GM10847 (cell line): ENCODE results near the gene ATG101.

Experiments
- POLR2A ChIP-seq: IDR thresholded peaks from 2 replicates; pipeline ENCODE4 v1.6.1; 2011; ENCODE audit not compliant: insufficient read length; ENCODE audit errors: extremely low read depth

ATG101 gene

DNA sequence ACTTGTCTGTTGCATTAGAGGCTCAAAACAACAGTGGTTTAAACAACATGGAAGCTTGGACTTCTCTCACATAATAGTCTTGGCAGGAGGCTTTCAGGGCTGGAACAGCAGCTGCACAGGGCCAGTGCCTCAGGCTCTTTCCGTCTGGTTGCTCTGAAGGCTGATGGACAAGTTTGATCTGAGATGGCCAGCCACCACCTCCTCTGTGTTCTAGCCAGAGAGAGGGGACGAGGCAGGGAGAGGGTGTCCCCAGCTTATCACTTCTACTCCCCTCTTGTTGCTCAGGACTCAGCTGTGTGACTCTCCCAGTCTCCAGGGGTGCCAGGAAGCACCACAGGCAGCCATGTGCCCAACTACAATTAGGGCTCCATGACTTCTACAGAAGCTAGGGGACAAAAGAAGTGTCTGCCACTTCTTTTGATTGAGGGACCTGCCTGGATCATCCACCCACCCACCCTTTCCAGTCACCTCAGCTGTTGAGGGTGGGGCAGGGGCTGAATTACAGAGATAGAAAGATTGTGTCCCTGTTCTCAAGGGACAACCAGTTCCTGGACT is 56.3 kb downstream of the ATG101 start:
- TF ChIP-seq POLR2A = no peak
